Keratinocyte (primary cell): Measurements from ENCODE around the gene FGF12. TPM values are rescaled to one million over a fixed set of nuclear protein-coding genes. Genes with fewer than 3 reads are reported as not detected.

Source experiments
- DNase-seq: peaks from one replicate; pipeline ENCODE4 v3.0.0-alpha.2; 2011; ENCODE audit warnings: low read depth, missing footprints, low spot score
- FAIRE-seq: peaks from 2 replicates; lab custom pipeline; 2011; peaks lifted over from hg19 to GRCh38; lab: Jason Lieb, UNC
- H2AFZ ChIP-seq: 2 replicates; pipeline ENCODE4 v1.6.0; 2012; ENCODE audit warnings: low read length, control low read depth, inconsistent platforms; ENCODE audit not compliant: control insufficient read depth
- H3K27ac ChIP-seq: 2 replicates; pipeline ENCODE4 v1.5.1; 2011; ENCODE audit warnings: low read length; ENCODE audit not compliant: control insufficient read depth, insufficient read depth
- H3K27me3 ChIP-seq: 3 replicates; pipeline ENCODE4 v1.6.0; 2011; ENCODE audit warnings: low read length; ENCODE audit not compliant: control insufficient read depth, insufficient read depth; ENCODE audit errors: extremely low read depth
- H3K36me3 ChIP-seq, 2 experiments: 2 replicates in 1 of 2; 3 replicates in 1 of 2; pipeline ENCODE4 v1.5.1; 2011; ENCODE audit warnings: low read length in 2 of 2, mild to moderate bottlenecking in 1 of 2; ENCODE audit not compliant: control insufficient read depth in 2 of 2, insufficient read depth in 2 of 2; ENCODE audit errors: extremely low read depth in 1 of 2
- H3K4me1 ChIP-seq: 3 replicates; pipeline ENCODE4 v1.5.1; 2011; ENCODE audit warnings: low read length; ENCODE audit not compliant: control insufficient read depth, insufficient read depth; ENCODE audit errors: extremely low read depth
- H3K4me2 ChIP-seq: 3 replicates; pipeline ENCODE4 v1.6.0; 2011; ENCODE audit warnings: low read depth, low read length; ENCODE audit not compliant: control insufficient read depth, insufficient read depth; ENCODE audit errors: extremely low read depth
- H3K4me3 ChIP-seq, 3 experiments: fragments of 200-600 bp in 1 of 3; sonication (generic) in 1 of 3; 2 replicates in 2 of 3; 3 replicates in 1 of 3; pipeline ENCODE4 v1.5.1; 2011 to 2016; ENCODE audit warnings: low read length in 3 of 3, mild to moderate bottlenecking in 3 of 3, control low read depth in 2 of 3, inconsistent platforms in 1 of 3, low read depth in 1 of 3, mixed read lengths in 1 of 3, mixed run types in 1 of 3, moderate library complexity in 1 of 3; ENCODE audit not compliant: control insufficient read depth in 2 of 3, insufficient read depth in 2 of 3; ENCODE audit errors: extremely low read depth in 1 of 3
- H3K79me2 ChIP-seq: 2 replicates; pipeline ENCODE4 v1.6.0; 2012; ENCODE audit warnings: low read length; ENCODE audit not compliant: control insufficient read depth, insufficient read depth
- H3K9ac ChIP-seq: 3 replicates; pipeline ENCODE4 v1.6.0; 2011; ENCODE audit warnings: low read length; ENCODE audit not compliant: control insufficient read depth, insufficient read depth; ENCODE audit errors: extremely low read depth
- H3K9me1 ChIP-seq: 3 replicates; pipeline ENCODE4 v1.6.0; 2011; ENCODE audit warnings: low read length; ENCODE audit not compliant: control insufficient read depth, insufficient read depth; ENCODE audit errors: extremely low read depth
- H3K9me3 ChIP-seq: 2 replicates; pipeline ENCODE4 v1.5.1; 2012; ENCODE audit warnings: low read depth, low read length; ENCODE audit not compliant: control insufficient read depth
- H4K20me1 ChIP-seq: 3 replicates; pipeline ENCODE4 v1.6.0; 2011; ENCODE audit warnings: low read length; ENCODE audit not compliant: control insufficient read depth, insufficient read depth; ENCODE audit errors: extremely low read depth
- CTCF ChIP-seq, 3 experiments: IDR thresholded peaks in 1 of 3; conservative IDR thresholded peaks in 1 of 3; optimal IDR thresholded peaks in 1 of 3; 2 replicates in 2 of 3; 3 replicates in 1 of 3; pipeline versions ENCODE3 to v1.5.1; 2011; ENCODE audit warnings: low read length in 3 of 3, mild to moderate bottlenecking in 3 of 3, moderate library complexity in 2 of 3, control low read depth in 1 of 3, inconsistent platforms in 1 of 3; ENCODE audit not compliant: insufficient read depth in 2 of 3; ENCODE audit errors: extremely low read depth in 1 of 3
- EZH2 ChIP-seq: IDR thresholded peaks from one replicate; pipeline ENCODE4 v1.6.1; 2012; ENCODE audit warnings: inconsistent platforms, mild to moderate bottlenecking, low read length, moderate library complexity
- dilution Hi-C: fragments of 300-500 bp; cut with MboI; formaldehyde crosslinking; loops from one replicate; pipeline ENCODE4 v1.7.0; 2020; ENCODE audit warnings: low sequenced_read_pairs; ENCODE audit not compliant: extremely low pct_ligation_motif_present
- polyA plus RNA-seq, 5 experiments: library from polyadenylated mRNA; depleted of rRNA in 3 of 5; stranded (reverse) in 3 of 5; stranded (forward) in 1 of 5; unstranded in 1 of 5; fragments of >200 nt; gene quantifications; 1 replicate in 1 of 5; 2 replicates in 3 of 5; 3 replicates in 1 of 5; pipeline versions ENCODE4 v1.2.1 to v1.2.3, GENCODE V29; 2011 to 2012; ENCODE audit warnings: missing spikeins in 2 of 5, low read depth in 1 of 5, low replicate concordance in 1 of 5

The FGF12 gene
- polyA plus RNA-seq, 1 donor (not counting 4 experiments of a cell fraction or from before 2014, with no cell fraction given), result 4.1 TPM

DNA sequence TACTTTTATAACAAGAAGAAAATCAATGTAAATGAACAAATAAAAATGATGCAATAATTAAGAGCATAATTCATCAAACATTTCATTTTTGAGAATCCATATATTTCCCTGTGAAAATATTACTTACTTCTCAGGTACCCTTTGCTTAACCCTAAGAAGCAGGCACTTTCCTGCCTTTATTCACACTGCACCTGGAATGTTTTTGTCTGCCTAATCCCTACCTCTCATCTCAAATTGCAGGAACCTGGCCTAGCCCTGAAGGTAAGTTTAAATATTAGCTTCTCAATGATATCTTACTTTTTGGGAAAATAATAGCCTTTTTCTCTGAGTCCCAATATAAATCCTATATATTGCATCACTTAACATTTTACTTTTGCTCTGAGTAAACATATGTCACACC lies 559.1 kb downstream of the FGF12 start:
- no peaks in the 10 kb centered on the region for H3K9me3 ChIP-seq
- H4K20me1 ChIP-seq, result no peaks in the 10 kb centered on the region
- H3K4me2 ChIP-seq, result no peak overlapping the region
- no peak overlapping the region for H3K4me3 ChIP-seq
- peaks cover 22% of the 10 kb centered on the region for H3K4me1 ChIP-seq
- DNase-seq, result no peak
- no peak overlapping the region for H2AFZ ChIP-seq
- dilution Hi-C loops, result no loop called here
- H3K27me3 ChIP-seq, result no peaks in the 10 kb centered on the region
- H3K79me2 ChIP-seq, result no peaks in the 10 kb centered on the region
- no peaks in the 10 kb centered on the region for H3K9me1 ChIP-seq
- H3K36me3 ChIP-seq, result no peaks in the 10 kb centered on the region
- H3K27ac ChIP-seq, result no peak overlapping the region
- FAIRE-seq, result no peak
- TF ChIP-seq EZH2 (no peak), CTCF (optimal IDR thresholded peaks at IDR 0.05 in 1 of 3, IDR thresholded peaks at IDR 0.05 in 1 of 3, conservative IDR thresholded peaks at IDR 0.05 in 1 of 3; ENCODE audit: extremely low read depth in 1 of 3, insufficient read depth in 2 of 3, low read length in 3 of 3) (no peak)
- no peak overlapping the region for H3K9ac ChIP-seq

DNA sequence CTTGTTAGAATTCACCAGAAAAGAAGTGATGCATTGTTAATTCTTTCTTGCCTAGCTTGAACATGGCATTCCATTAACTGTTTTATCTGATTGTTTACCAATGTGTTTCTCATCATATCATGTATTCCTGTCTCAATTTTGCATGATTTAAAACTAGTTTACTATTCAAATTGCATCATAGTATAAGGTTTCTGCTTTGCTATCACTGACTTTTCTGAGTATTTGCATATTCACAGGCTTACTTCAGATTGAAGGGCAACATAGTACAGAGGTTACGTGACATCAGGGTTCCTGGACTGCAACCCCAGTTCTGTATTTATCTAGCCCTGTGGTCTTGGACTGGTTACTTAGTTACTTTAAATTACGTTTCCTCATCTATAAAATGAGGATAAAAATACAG lies 561.8 kb downstream of the FGF12 start:
- H3K27me3 ChIP-seq, result no peaks in the 10 kb centered on the region
- H3K9ac ChIP-seq, result no peak overlapping the region
- no peaks in the 10 kb centered on the region for H3K79me2 ChIP-seq
- H3K27ac ChIP-seq, result no peak overlapping the region
- no peaks in the 10 kb centered on the region for H3K9me1 ChIP-seq
- no peaks in the 10 kb centered on the region for H4K20me1 ChIP-seq
- TF ChIP-seq CTCF (optimal IDR thresholded peaks at IDR 0.05 in 1 of 3, IDR thresholded peaks at IDR 0.05 in 1 of 3, conservative IDR thresholded peaks at IDR 0.05 in 1 of 3; ENCODE audit: extremely low read depth in 1 of 3, insufficient read depth in 2 of 3, low read length in 3 of 3) (no peak), EZH2 (no peak)
- DNase-seq, result no peak
- peaks cover 11% of the 10 kb centered on the region for H3K4me1 ChIP-seq
- H3K4me2 ChIP-seq, result no peak overlapping the region
- H3K9me3 ChIP-seq, result no peaks in the 10 kb centered on the region
- no peak overlapping the region for H2AFZ ChIP-seq
- no peak for FAIRE-seq
- dilution Hi-C loops, result no loop called here
- H3K36me3 ChIP-seq, result no peaks in the 10 kb centered on the region
- H3K4me3 ChIP-seq, result no peak overlapping the region
